ENCODE data around the gene AOC3.

AOC3 gene

GRCh38 chr17:42821176-42821575, 29.8 kb upstream of the AOC3 start:
- H3K27me3 ChIP-seq (ENCODE audit: insufficient read depth, poor library complexity, severe bottlenecking) = no peaks in the 10 kb centered on the region
- no peak for TF ChIP-seq CTCF (IDR thresholded peaks at IDR 0.05; ENCODE audit: poor library complexity, severe bottlenecking)
- ATAC-seq (ENCODE audit: low read depth) (no peak), DNase-seq (ENCODE audit: low spot score) (no peak)
- H3K4me1 ChIP-seq (ENCODE audit: insufficient read depth, poor library complexity, severe bottlenecking) = peaks cover 6% of the 10 kb centered on the region
- H3K27ac ChIP-seq (ENCODE audit: poor library complexity, severe bottlenecking) = no peak overlapping the region
- H3K9me3 ChIP-seq (ENCODE audit: severe bottlenecking) = no peaks in the 10 kb centered on the region
- peaks cover 71% of the 10 kb centered on the region for H3K36me3 ChIP-seq (ENCODE audit: low read depth)
- no peak overlapping the region for H3K4me3 ChIP-seq (ENCODE audit: severe bottlenecking)

GRCh38 chr17:42827472-42827871, 23.5 kb upstream of the AOC3 start:
- DNase-seq (ENCODE audit: low spot score) (no peak), ATAC-seq (ENCODE audit: low read depth) (no peak)
- Histone ChIP-seq H3K27ac (ENCODE audit: poor library complexity, severe bottlenecking) (no peak overlapping the region), H3K36me3 (ENCODE audit: low read depth) (peaks cover 8% of the 10 kb centered on the region; the same call in 1 of the 2 replicates), H3K9me3 (ENCODE audit: severe bottlenecking) (no peaks in the 10 kb centered on the region), H3K4me3 (ENCODE audit: severe bottlenecking) (no peak overlapping the region), H3K4me1 (ENCODE audit: insufficient read depth, poor library complexity, severe bottlenecking) (peaks cover 11% of the 10 kb centered on the region), H3K27me3 (ENCODE audit: insufficient read depth, poor library complexity, severe bottlenecking) (no peaks in the 10 kb centered on the region)
- TF ChIP-seq CTCF (IDR thresholded peaks at IDR 0.05; ENCODE audit: poor library complexity, severe bottlenecking) = no peak

GRCh38 chr17:42830971-42831370, 20.0 kb upstream of the AOC3 start:
- no peak for ATAC-seq (ENCODE audit: low read depth)
- TF ChIP-seq CTCF (IDR thresholded peaks at IDR 0.05; ENCODE audit: poor library complexity, severe bottlenecking) = no peak
- no peak overlapping the region for H3K4me3 ChIP-seq (ENCODE audit: severe bottlenecking)
- H3K27ac ChIP-seq (ENCODE audit: poor library complexity, severe bottlenecking) = no peak overlapping the region
- H3K4me1 ChIP-seq (ENCODE audit: insufficient read depth, poor library complexity, severe bottlenecking) = peaks cover 12% of the 10 kb centered on the region
- no peaks in the 10 kb centered on the region for H3K27me3 ChIP-seq (ENCODE audit: insufficient read depth, poor library complexity, severe bottlenecking)
- DNase-seq (ENCODE audit: low spot score) = no peak
- no peaks in the 10 kb centered on the region for H3K9me3 ChIP-seq (ENCODE audit: severe bottlenecking)
- peaks cover 18% of the 10 kb centered on the region for H3K36me3 ChIP-seq (ENCODE audit: low read depth)

GRCh38 chr17:42832213-42832933, 18.6 kb upstream of the AOC3 start:
- H3K36me3 ChIP-seq (ENCODE audit: low read depth) = peaks cover 32% of the 10 kb centered on the region
- H3K4me1 ChIP-seq (ENCODE audit: insufficient read depth, poor library complexity, severe bottlenecking) = peaks cover 12% of the 10 kb centered on the region
- H3K4me3 ChIP-seq (ENCODE audit: severe bottlenecking) = peak overlapping the region; percentile 69
- no peaks in the 10 kb centered on the region for H3K27me3 ChIP-seq (ENCODE audit: insufficient read depth, poor library complexity, severe bottlenecking)
- TF ChIP-seq CTCF (IDR thresholded peaks at IDR 0.05; ENCODE audit: poor library complexity, severe bottlenecking) = no peak
- no peaks in the 10 kb centered on the region for H3K9me3 ChIP-seq (ENCODE audit: severe bottlenecking)
- DNase-seq (ENCODE audit: low spot score) (no peak), ATAC-seq (ENCODE audit: low read depth) (peak; percentile 48)
- H3K27ac ChIP-seq (ENCODE audit: poor library complexity, severe bottlenecking) = peak overlapping the region; percentile 50

Data from RWPE2 (cell line).